ENCODE measurements around the gene SIRT2. TPM values are rescaled to one million over a fixed set of nuclear protein-coding genes. Genes with fewer than 3 reads are reported as not detected.
"Not testable (repeated sequence)": the region's sequence is repeated elsewhere in the genome, so short reads cannot be mapped to it uniquely, and the experiment has no call there.

The SIRT2 gene
- total RNA-seq, 1 donor from 2014 or later = 41.3 TPM

- Histone ChIP-seq H3K27me3 (ENCODE audit: control insufficient read depth, insufficient read depth, low read length) (no peaks in the 10 kb centered on the region), H3K4me3 (ENCODE audit: low read depth, low read length) (no peak overlapping the region), H3K36me3 (ENCODE audit: control insufficient read depth, insufficient read depth, low read length) (peaks cover 3% of the 10 kb centered on the region)
- no peak for TF ChIP-seq CTCF (IDR thresholded peaks at IDR 0.05; ENCODE audit: insufficient read depth, low read length, severe bottlenecking)
- no peak for DNase-seq (ENCODE audit: low read depth)
- no peak for FAIRE-seq
Observed at GRCh38 chr19:38941979-38942378, 42.6 kb upstream of the SIRT2 start.

GRCh38 chr19:38941466-38941865, 42.0 kb upstream of the SIRT2 start:
- H3K36me3 ChIP-seq (ENCODE audit: control insufficient read depth, insufficient read depth, low read length); H3K27me3 ChIP-seq (ENCODE audit: control insufficient read depth, insufficient read depth, low read length); H3K4me3 ChIP-seq (ENCODE audit: low read depth, low read length); DNase-seq (ENCODE audit: low read depth); FAIRE-seq: not testable (repeated sequence)

DNA sequence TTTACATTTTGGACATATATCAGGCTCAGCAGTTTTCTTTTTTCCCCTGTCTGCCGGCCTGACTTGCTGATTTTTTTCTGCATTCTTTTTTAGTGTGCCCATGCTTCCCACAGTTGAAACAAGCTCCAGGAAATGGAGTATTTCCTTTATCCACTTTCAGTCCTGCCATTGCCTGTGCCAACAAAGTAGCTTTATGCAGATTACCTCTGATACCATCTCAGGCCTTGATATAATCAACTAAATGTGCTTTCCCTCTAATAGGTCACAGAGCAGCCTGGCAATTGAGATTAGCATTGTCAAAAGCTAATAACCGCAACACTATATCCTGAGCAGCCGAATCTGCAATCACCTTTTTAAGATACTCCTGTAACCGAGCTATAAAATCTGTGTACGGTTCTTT, 40.5 kb upstream of the SIRT2 start:
- Histone ChIP-seq H3K27me3 (ENCODE audit: control insufficient read depth, insufficient read depth, low read length) (no peaks in the 10 kb centered on the region), H3K36me3 (ENCODE audit: control insufficient read depth, insufficient read depth, low read length) (peaks cover 1% of the 10 kb centered on the region), H3K4me3 (ENCODE audit: low read depth, low read length) (no peak overlapping the region)
- DNase-seq (ENCODE audit: low read depth) (no peak), FAIRE-seq (no peak)
- TF ChIP-seq CTCF (IDR thresholded peaks at IDR 0.05; ENCODE audit: insufficient read depth, low read length, severe bottlenecking) = no peak

GRCh38 chr19:38933544-38933943, 34.1 kb upstream of the SIRT2 start:
- peaks cover 5% of the 10 kb centered on the region for H3K36me3 ChIP-seq (ENCODE audit: control insufficient read depth, insufficient read depth, low read length)
- no peak for TF ChIP-seq CTCF (IDR thresholded peaks at IDR 0.05; ENCODE audit: insufficient read depth, low read length, severe bottlenecking)
- H3K27me3 ChIP-seq (ENCODE audit: control insufficient read depth, insufficient read depth, low read length) = no peaks in the 10 kb centered on the region
- H3K4me3 ChIP-seq (ENCODE audit: low read depth, low read length) = no peak overlapping the region
- DNase-seq (ENCODE audit: low read depth) = no peak
- FAIRE-seq = no peak

DNA sequence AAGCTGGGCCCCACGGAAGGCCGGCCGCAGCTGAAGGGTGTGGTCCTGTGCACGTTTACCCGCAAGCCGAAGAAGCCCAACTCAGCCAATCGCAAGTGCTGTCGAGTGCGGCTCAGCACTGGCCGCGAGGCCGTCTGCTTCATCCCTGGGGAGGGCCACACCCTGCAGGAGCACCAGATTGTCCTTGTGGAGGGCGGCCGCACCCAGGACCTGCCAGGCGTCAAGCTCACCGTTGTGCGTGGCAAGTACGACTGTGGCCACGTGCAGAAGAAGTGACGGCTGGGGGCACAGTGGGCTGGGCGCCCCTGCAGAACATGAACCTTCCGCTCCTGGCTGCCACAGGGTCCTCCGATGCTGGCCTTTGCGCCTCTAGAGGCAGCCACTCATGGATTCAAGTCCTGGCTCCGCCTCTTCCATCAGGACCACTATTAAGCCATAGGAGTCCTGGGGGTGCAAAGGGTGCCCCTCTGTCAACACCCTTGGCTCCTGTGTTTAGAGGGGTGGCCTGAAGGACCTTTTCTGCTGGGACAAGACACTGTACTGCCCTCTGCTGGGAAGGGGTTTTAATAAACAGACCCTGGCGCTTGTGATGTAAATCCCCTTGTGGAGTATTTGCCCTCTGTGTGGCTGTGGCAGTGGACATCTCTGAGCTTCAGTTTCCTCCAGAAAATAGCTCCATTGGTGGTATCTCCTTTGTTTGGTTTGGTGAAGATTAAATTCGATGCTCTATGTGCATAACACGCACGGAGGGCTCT, 33.2 kb upstream of the SIRT2 start:
- no peak overlapping the region for H3K4me3 ChIP-seq (ENCODE audit: low read depth, low read length)
- peak; percentile 31 for DNase-seq (ENCODE audit: low read depth)
- FAIRE-seq = no peak
- peaks cover 5% of the 10 kb centered on the region for H3K36me3 ChIP-seq (ENCODE audit: control insufficient read depth, insufficient read depth, low read length)
- H3K27me3 ChIP-seq (ENCODE audit: control insufficient read depth, insufficient read depth, low read length) = no peaks in the 10 kb centered on the region
- TF ChIP-seq CTCF (IDR thresholded peaks at IDR 0.05; ENCODE audit: insufficient read depth, low read length, severe bottlenecking) = peak; percentile 43

GRCh38 chr19:38931521-38931793, 32.0 kb upstream of the SIRT2 start:
- no peak for TF ChIP-seq CTCF (IDR thresholded peaks at IDR 0.05; ENCODE audit: insufficient read depth, low read length, severe bottlenecking)
- FAIRE-seq (no peak), DNase-seq (ENCODE audit: low read depth) (no peak)
- peak overlapping the region; percentile 60 for H3K4me3 ChIP-seq (ENCODE audit: low read depth, low read length)
- peaks cover 5% of the 10 kb centered on the region for H3K36me3 ChIP-seq (ENCODE audit: control insufficient read depth, insufficient read depth, low read length)
- no peaks in the 10 kb centered on the region for H3K27me3 ChIP-seq (ENCODE audit: control insufficient read depth, insufficient read depth, low read length)

Data from bronchial epithelial cell (primary cell).